HL-60 (cell line): ENCODE data around the gene RBPJL.

Source experiments
- CTCF ChIP-seq: IDR thresholded peaks from one replicate; pipeline ENCODE4 v1.5.1; 2011; ENCODE audit warnings: low read length, control low read depth, inconsistent platforms; ENCODE audit not compliant: insufficient read depth
- GABPA ChIP-seq: IDR thresholded peaks from 2 replicates; pipeline ENCODE4 v1.6.1; 2012; ENCODE audit warnings: low read depth
- POLR2AphosphoS5 ChIP-seq: IDR thresholded peaks from 2 replicates; pipeline ENCODE4 v1.6.1; 2012; ENCODE audit warnings: low read depth
- SPI1 ChIP-seq: IDR thresholded peaks from 2 replicates; pipeline ENCODE4 v1.6.1; 2012; ENCODE audit warnings: low read depth, mild to moderate bottlenecking, borderline replicate concordance

- no peak for TF ChIP-seq SPI1
- no peak for TF ChIP-seq POLR2AphosphoS5
- no peak for TF ChIP-seq CTCF
- no peak for TF ChIP-seq GABPA
Measured at GRCh38 chr20:45289942-45290676, 16.5 kb upstream of the RBPJL start.
